Mucosa of rectum (tissue), 2 donors: Measurements from ENCODE around the gene RNF126.
"Not testable (repeated sequence)": the region's sequence is repeated elsewhere in the genome, so short reads cannot be mapped to it uniquely, and the experiment has no call there.

ENCODE experiments used
- H3K27ac ChIP-seq, 2 donors: one replicate each; pipeline ENCODE4 v1.7.0; 2013; ENCODE audit warnings: inconsistent platforms in 2 of 2, low read depth in 2 of 2, low read length in 2 of 2
- H3K27me3 ChIP-seq, 2 donors: one replicate each; pipeline ENCODE4 v1.7.0; 2013; ENCODE audit warnings: low read length in 2 of 2; ENCODE audit not compliant: control insufficient read depth in 2 of 2, insufficient read depth in 2 of 2
- H3K36me3 ChIP-seq, 2 donors: one replicate each; pipeline ENCODE4 v1.7.0; 2013; ENCODE audit warnings: low read length in 2 of 2; ENCODE audit not compliant: control insufficient read depth in 2 of 2, insufficient read depth in 2 of 2
- H3K4me1 ChIP-seq, 2 donors: one replicate each; pipeline ENCODE4 v1.7.0; 2013; ENCODE audit warnings: low read length in 2 of 2, mild to moderate bottlenecking in 1 of 2; ENCODE audit not compliant: control insufficient read depth in 2 of 2, insufficient read depth in 2 of 2
- H3K4me3 ChIP-seq, 2 donors: one replicate each; pipeline ENCODE4 v1.7.0; 2013; ENCODE audit warnings: low read length in 2 of 2
- H3K9ac ChIP-seq, 2 donors: one replicate each; pipeline ENCODE4 v1.7.0; 2013; ENCODE audit warnings: low read length in 2 of 2, low read depth in 1 of 2, mild to moderate bottlenecking in 1 of 2
- H3K9me3 ChIP-seq, 2 donors: one replicate each; pipeline ENCODE4 v1.7.0; 2013; ENCODE audit warnings: low read length in 2 of 2; ENCODE audit not compliant: control insufficient read depth in 2 of 2
- donor health status: healthy.
- donor health status: Normal muscosa, but diverticular disease.

The RNF126 gene

DNA sequence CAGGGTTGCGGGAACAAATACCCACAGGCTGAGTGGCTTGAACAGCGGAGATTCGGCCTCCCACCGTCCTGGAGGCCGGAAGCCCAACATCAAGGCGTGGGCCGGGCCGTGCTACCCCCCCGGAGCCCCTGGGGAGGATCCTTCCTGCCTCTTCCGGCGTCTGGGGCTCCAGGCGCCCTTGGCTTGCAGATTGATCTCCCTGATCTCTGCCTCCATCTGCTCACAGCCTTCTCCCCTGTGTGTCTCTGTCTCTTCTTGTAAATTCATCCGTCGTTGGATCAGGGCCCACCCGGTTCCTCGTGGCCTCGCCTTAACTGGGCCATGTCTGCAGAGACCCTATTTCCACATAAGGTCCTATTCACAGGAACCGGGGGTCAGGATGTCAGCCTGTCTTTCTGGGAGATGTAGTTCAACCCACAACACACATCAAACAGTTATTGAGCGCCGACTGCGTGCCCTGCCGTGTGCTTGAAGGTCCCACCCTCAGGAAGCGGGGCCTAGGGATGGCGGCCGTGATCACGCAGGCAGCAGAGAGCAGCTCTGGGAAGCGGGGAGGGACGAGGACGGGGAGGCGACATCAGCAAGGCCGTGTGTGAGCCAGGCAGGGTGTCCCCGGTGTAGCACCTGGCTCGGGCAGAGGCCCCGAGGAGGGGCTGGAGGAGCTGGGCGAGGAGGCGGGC is 52.1 kb downstream of the RNF126 start:
- peaks cover 0 to 10% of the 10 kb centered on the region in 2 donors for H3K27me3 ChIP-seq
- peak overlapping the region; percentile 1 to 60 for H3K4me3 ChIP-seq
- H3K4me1 ChIP-seq, result peaks cover 0 to 2% of the 10 kb centered on the region in 2 donors
- peak overlapping the region; percentile 29 to 58 for H3K27ac ChIP-seq
- H3K36me3 ChIP-seq, result no peaks in the 10 kb centered on the region
- H3K9me3 ChIP-seq, result no peaks in the 10 kb centered on the region
- peak overlapping the region; percentile 28 to 63 for H3K9ac ChIP-seq

GRCh38 chr19:610071-610800 is 52.8 kb downstream of the RNF126 start:
- Histone ChIP-seq H3K9ac (peak overlapping the region in 1 of 2 donors; percentile 63), H3K36me3 (no peaks in the 10 kb centered on the region), H3K9me3 (no peaks in the 10 kb centered on the region), H3K27me3 (peaks cover 0 to 10% of the 10 kb centered on the region in 2 donors), H3K27ac (peak overlapping the region; percentile 29 to 58), H3K4me3 (peak overlapping the region; percentile 1 to 60), H3K4me1 (peaks cover 0 to 2% of the 10 kb centered on the region in 2 donors)

DNA sequence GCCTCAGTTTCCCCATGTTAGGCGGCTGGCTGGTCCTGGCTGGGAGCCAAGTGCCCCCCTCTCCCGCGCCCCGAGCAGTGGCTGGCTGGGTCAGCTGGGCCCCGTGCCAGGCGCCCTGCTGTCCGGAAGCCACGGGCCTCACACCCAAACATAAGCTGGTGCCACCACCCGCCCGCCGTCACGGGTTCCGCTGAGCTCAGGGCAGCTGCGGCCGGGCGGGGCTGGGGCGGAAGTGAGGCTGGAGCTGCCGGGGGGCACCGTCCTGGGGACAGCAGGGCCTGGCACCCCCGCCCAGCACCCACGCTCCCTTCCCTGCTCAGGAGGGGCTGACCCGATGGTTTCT is 54.0 kb downstream of the RNF126 start:
- Histone ChIP-seq H3K9me3 (no peaks in the 10 kb centered on the region), H3K36me3 (no peaks in the 10 kb centered on the region), H3K9ac (no peak overlapping the region), H3K27ac (no peak overlapping the region), H3K4me3 (no peak overlapping the region), H3K27me3 (peaks cover 0 to 10% of the 10 kb centered on the region in 2 donors), H3K4me1 (peaks cover 0 to 2% of the 10 kb centered on the region in 2 donors)

- Histone ChIP-seq H3K36me3 (no peaks in the 10 kb centered on the region), H3K27ac (no peak overlapping the region), H3K4me3 (no peak overlapping the region), H3K27me3 (peaks cover 0 to 10% of the 10 kb centered on the region in 2 donors), H3K4me1 (peaks cover 0 to 2% of the 10 kb centered on the region in 2 donors), H3K9me3 (no peaks in the 10 kb centered on the region), H3K9ac (no peak overlapping the region)
These were observed 54.6 kb downstream of the RNF126 start for GRCh38 chr19:608155-609003.

DNA sequence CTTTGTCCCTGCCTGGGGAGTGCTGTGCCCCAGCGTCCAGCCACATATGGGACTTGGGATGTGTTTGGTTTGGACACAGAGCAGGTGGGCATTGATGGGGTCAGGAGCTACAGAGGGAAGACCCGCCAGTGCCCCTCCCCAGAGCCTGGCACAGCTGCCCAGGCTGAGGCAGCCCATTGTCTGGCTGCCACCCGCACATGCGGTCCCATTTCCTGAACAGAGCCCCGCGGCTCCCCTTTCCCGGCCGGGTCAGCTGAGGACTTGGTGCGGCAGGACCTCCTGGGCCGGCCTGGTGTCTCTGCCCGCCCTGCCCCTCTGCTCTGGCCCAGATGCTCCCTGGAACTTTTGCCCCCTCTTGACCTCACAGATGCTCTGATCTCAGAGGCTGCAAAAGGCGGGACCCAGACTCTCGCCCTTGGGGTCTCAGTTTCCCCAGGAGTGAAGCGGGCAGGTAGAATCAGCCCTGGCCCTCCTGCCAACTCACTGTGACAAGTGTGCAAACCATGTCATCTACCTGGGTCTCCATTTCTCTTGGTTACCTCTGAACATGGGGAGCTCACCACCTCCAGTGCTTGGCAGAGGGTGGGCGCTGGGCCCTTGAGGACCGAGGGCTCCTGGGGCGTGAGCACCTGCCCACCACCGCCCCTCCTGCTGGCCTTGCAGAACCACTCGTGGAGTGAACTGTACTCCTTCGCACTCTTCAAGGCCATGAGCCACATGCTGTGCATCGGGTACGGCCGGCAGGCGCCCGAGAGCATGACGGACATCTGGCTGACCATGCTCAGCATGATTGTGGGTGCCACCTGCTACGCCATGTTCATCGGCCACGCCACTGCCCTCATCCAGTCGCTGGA is 55.5 kb downstream of the RNF126 start:
- Histone ChIP-seq H3K9ac (no peak overlapping the region), H3K36me3 (no peaks in the 10 kb centered on the region), H3K9me3 (no peaks in the 10 kb centered on the region), H3K27me3 (peaks cover 0 to 10% of the 10 kb centered on the region in 2 donors), H3K4me1 (peaks cover 0 to 2% of the 10 kb centered on the region in 2 donors), H3K4me3 (no peak overlapping the region), H3K27ac (no peak overlapping the region)

GRCh38 chr19:605061-605971 is 57.7 kb downstream of the RNF126 start:
- not testable (repeated sequence) for H3K27me3 ChIP-seq, H3K36me3 ChIP-seq, H3K27ac ChIP-seq, H3K9me3 ChIP-seq, H3K4me3 ChIP-seq, H3K9ac ChIP-seq, H3K4me1 ChIP-seq

DNA sequence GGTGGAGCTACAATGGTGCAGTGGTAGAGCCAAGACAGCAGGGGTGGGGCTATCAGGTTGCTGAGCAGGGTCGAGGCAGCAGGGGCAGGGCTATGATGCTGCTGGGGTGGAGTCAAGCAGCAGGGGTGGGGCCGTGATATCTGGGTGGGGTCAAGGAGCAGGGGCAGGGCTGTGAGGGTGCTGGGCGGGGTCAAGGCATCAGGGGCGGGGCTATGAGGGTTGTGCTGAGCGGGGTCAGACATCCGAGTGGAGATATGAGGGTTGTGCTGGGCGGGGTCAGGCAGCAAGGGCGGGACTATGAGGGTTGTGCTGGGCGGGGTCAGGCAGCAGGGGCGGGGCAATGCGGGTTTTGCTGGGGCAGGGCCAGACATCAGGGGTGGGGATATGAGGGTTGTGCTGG is 58.7 kb downstream of the RNF126 start:
- Histone ChIP-seq H3K9me3 (no peaks in the 10 kb centered on the region), H3K4me1 (no peaks in the 10 kb centered on the region), H3K27me3 (no peaks in the 10 kb centered on the region), H3K9ac (no peak overlapping the region), H3K4me3 (no peak overlapping the region), H3K36me3 (no peaks in the 10 kb centered on the region), H3K27ac (no peak overlapping the region)

DNA sequence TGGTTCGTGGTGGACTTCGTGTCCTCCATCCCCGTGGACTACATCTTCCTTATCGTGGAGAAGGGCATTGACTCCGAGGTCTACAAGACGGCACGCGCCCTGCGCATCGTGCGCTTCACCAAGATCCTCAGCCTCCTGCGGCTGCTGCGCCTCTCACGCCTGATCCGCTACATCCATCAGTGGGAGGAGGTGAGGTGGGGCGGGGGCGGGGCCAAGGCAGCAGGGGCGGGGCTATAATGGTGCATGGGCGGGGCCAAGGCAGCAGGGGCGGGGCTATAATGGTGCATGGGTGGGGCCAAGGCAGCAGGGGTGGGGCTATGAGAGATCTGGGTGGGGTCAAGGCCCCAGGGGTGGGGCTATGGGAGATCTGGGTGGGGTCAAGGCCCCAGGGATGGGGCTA is 59.2 kb downstream of the RNF126 start:
- H3K27me3 ChIP-seq, H3K4me1 ChIP-seq, H3K9ac ChIP-seq, H3K27ac ChIP-seq, H3K9me3 ChIP-seq, H3K4me3 ChIP-seq, H3K36me3 ChIP-seq: not testable (repeated sequence)

- H3K9ac ChIP-seq, H3K36me3 ChIP-seq, H3K27me3 ChIP-seq, H3K4me3 ChIP-seq, H3K27ac ChIP-seq, H3K9me3 ChIP-seq, H3K4me1 ChIP-seq: not testable (repeated sequence)
These were observed 59.7 kb downstream of the RNF126 start for GRCh38 chr19:603302-603639.
